Skeletal muscle cell (primary cell): ENCODE results near the gene GDPGP1.

Source experiments
- DNase-seq: peaks from one replicate; pipeline ENCODE4 v3.0.0-alpha.2; 2010; ENCODE audit warnings: low read depth
- H3K4me3 ChIP-seq: 2 replicates; pipeline ENCODE4 v1.5.1; 2011; ENCODE audit warnings: low read depth, mild to moderate bottlenecking, control low read depth, low read length, moderate library complexity

Gene GDPGP1

DNA sequence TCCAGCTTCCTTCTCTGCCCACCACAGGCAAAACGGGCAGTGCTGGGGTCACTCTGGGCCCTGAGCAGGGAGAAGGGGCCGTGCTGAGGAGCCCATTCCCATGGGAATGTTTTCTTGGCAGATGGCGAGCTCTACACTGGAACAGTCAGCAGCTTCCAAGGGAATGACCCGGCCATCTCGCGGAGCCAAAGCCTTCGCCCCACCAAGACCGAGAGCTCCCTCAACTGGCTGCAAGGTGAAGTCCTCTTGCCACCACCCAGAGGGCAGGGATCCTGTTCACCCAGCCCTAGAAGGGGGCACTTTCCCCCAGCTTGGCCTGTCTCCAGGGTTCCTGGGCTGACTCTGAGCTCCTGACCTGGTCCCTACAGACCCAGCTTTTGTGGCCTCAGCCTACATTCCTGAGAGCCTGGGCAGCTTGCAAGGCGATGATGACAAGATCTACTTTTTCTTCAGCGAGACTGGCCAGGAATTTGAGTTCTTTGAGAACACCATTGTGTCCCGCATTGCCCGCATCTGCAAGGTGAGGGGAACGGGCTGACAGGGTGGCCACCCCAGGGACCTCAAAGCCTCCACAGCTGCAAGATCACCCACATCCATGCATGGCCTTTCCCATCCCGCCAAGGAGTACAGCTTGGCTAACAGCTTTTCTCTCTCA, 12.6 kb upstream of the GDPGP1 start:
- H3K4me3 ChIP-seq: no peak overlapping the region
- DNase-seq: peak; percentile 64

DNA sequence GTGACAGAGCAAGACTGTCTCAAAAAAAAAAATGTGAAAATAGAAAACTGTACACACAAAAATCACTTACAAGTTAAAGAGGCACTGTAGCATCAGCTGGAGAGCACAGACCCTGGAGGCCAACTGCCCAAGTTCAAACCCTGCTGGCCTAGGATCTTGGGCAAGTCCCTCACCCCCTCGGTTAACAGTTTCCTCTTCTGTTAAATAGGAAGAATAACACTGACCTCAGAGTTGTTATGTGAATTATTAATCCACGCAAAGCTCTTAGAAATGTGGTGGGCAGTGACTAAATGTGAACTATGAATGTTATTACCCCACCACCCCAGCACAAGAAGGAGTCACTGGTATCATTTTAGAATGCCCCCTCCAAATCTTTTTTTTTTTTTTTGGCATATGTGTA, 11.5 kb upstream of the GDPGP1 start:
- DNase-seq: no peak

DNA sequence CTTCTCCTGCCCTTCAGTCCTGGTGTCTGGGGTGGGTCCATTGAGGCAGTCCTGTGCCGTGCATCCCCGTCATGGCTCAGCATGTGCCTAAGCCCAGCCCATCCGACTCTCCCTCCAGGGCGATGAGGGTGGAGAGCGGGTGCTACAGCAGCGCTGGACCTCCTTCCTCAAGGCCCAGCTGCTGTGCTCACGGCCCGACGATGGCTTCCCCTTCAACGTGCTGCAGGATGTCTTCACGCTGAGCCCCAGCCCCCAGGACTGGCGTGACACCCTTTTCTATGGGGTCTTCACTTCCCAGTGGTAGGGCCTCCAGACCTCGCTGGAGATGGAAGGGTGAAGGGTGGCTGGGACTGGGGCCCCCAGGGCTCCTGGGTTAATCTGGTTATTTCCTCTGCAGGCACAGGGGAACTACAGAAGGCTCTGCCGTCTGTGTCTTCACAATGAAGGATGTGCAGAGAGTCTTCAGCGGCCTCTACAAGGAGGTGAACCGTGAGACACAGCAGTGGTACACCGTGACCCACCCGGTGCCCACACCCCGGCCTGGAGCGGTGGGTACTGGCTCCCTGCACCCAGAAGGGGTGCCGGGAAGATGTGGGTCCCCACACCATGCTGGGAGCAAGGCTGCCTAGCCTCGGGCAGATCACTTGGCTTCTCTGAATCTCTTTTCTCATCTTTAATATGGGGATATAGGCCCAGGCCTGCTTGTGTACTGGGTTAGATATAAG, 10.4 kb upstream of the GDPGP1 start:
- no peak for DNase-seq
- H3K4me3 ChIP-seq: no peak overlapping the region

More for the DNA sequence above, 11.5 kb upstream of the GDPGP1 start:
- H3K4me3 ChIP-seq: no peak overlapping the region

GRCh38 chr15:90225047-90225446, 9.0 kb upstream of the GDPGP1 start:
- no peak overlapping the region for H3K4me3 ChIP-seq
- no peak for DNase-seq

GRCh38 chr15:90225504-90226234, 8.3 kb upstream of the GDPGP1 start:
- H3K4me3 ChIP-seq: no peak overlapping the region
- no peak for DNase-seq

DNA sequence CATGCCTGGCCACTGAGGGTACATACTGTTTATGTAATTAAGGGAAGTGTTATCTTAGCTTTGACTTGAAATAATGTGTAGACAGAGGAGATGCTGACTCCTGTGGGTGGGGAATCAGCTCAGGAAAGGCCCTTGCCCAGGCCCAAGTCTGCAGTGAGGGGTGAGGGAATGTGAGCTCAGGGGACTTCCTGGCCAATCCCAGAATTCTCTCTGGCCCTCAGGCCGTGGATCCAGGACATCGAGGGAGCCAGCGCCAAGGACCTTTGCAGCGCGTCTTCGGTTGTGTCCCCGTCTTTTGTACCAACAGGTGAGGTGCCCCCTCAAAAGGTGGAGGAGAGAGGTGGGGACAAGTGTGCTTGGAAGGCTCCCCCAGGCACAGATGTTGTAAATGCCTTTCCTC, 6.7 kb upstream of the GDPGP1 start:
- H3K4me3 ChIP-seq: no peak overlapping the region
- DNase-seq: no peak

DNA sequence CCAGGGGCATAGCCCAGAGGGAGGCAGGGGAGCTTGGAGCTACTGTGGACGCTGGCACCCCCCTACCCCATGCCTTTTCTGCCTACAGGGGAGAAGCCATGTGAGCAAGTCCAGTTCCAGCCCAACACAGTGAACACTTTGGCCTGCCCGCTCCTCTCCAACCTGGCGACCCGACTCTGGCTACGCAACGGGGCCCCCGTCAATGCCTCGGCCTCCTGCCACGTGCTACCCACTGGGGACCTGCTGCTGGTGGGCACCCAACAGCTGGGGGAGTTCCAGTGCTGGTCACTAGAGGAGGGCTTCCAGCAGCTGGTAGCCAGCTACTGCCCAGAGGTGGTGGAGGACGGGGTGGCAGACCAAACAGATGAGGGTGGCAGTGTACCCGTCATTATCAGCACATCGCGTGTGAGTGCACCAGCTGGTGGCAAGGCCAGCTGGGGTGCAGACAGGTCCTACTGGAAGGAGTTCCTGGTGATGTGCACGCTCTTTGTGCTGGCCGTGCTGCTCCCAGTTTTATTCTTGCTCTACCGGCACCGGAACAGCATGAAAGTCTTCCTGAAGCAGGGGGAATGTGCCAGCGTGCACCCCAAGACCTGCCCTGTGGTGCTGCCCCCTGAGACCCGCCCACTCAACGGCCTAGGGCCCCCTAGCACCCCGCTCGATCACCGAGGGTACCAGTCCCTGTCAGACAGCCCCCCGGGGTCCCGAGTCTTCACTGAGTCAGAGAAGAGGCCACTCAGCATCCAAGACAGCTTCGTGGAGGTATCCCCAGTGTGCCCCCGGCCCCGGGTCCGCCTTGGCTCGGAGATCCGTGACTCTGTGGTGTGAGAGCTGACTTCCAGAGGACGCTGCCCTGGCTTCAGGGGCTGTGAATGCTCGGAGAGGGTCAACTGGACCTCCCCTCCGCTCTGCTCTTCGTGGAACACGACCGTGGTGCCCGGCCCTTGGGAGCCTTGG, 5.9 kb upstream of the GDPGP1 start:
- no peak overlapping the region for H3K4me3 ChIP-seq
- DNase-seq: no peak

- no peak overlapping the region for H3K4me3 ChIP-seq
- DNase-seq: no peak
Observed at GRCh38 chr15:90228960-90229359, 5.0 kb upstream of the GDPGP1 start.

DNA sequence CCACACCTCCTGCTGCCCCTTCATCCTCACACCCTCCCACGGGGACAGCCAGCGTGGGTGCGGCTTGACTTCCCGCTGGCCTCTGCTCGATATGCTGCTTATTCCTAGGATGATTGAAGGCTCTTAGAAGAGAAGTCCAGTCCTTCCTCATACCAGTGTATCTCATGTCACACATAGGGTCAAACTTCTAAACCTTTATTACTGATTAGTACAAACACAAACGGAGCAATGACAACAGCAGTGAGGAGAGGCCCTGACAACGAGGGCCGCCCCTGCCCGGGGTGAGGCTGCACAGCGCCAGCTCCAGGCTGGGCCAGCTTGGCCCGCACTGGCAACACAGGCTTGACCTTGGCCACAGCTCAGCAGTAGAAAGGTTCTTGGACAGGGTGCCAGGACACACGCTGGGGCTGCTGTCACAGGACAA, 3.9 kb upstream of the GDPGP1 start:
- no peak overlapping the region for H3K4me3 ChIP-seq
- DNase-seq: no peak

DNA sequence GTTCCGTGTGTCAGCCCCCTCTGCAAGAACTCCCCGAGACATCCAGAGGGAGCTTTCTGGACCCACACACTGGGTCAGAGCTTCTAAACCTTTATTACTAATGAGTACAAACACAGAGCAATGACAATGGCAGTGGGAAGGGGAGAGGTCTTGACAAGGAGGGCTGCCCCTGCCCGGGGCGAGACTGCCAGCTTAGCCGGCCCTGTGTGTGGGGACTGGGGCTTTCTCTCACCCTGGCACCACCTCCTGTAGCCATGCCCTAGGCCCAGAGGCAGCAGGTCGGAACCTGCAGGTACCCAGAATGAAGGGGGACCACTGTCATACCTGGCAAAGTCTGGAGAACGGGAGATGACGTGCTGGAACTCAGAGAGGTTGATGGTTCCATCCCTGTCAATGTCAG, 3.4 kb upstream of the GDPGP1 start:
- no peak for DNase-seq
- H3K4me3 ChIP-seq: no peak overlapping the region

GRCh38 chr15:90231028-90232017, 2.7 kb upstream of the GDPGP1 start:
- DNase-seq: no peak
- H3K4me3 ChIP-seq: no peak overlapping the region

GRCh38 chr15:90232196-90232595, 1.8 kb upstream of the GDPGP1 start:
- no peak for DNase-seq
- H3K4me3 ChIP-seq: no peak overlapping the region

DNA sequence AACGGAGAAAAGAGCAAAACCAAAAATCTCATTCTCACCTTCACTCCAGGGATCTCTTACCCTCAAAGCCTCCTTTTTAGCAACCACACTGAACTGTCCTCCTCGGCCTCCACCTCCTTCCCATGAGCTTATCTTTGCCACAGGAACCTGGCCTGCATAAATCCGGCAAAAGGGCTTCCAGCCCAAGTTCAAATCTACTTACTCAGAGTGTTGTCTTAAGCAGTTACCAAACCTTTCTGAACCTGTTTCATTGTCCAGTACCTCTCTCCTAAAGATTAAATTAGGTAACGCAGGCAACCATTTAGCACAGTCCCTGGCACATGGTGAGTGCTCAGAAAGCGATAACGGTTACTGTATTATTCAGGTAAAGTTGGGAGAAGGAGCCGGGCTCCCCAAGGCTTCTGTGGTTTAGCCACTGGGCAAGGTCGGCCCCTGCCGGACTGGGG, 1.0 kb upstream of the GDPGP1 start:
- no peak for DNase-seq
- peak overlapping the region; percentile 94 for H3K4me3 ChIP-seq

- H3K4me3 ChIP-seq: peak within 1 kb of the TSS; percentile 94
- peak; percentile 88 for DNase-seq
Observed at GRCh38 chr15:90233387-90234095, 468 bp upstream of the GDPGP1 start, which contains the start of gene CIB1. Gene CIB1, minus strand, starts transcription at chr15:90233941. Its CDS starts 56 bp downstream, at chr15:90233885.

- no peak for DNase-seq
- no peak overlapping the region for H3K4me3 ChIP-seq
Observed at GRCh38 chr15:90239371-90239770, 5.4 kb downstream of the GDPGP1 start.

DNA sequence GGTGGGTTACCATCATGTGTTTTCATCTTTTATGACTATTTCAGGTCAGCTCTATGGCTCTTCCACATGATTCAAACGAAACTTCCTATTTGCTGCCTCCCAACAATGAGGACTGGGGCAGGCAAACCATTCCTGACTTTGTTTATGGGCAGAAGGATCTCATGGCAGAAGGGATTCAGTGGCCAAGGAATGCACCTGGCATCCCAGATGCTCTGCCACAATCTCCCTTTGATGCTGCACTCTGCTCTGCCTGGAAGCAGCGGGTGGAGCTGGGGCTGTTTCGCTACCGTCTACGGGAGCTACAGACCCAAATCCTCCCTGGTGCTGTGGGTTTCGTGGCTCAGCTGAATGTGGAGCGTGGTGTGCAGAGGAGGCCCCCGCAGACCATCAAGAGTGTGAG, 6.8 kb downstream of the GDPGP1 start:
- H3K4me3 ChIP-seq: no peak overlapping the region
- no peak for DNase-seq

- DNase-seq: no peak
- H3K4me3 ChIP-seq: no peak overlapping the region
Observed at GRCh38 chr15:90241343-90242192, 7.6 kb downstream of the GDPGP1 start.
